Measurements from ENCODE around the gene MIPEP. TPM values are rescaled to one million over a fixed set of nuclear protein-coding genes. Genes with fewer than 3 reads are reported as not detected.

Gene MIPEP
- total RNA-seq, 1 donor from 2014 or later, result 13.0 TPM

GRCh38 chr13:23750383-23751121 is 138.6 kb downstream of the MIPEP start:
- H3K36me3 Mint-ChIP-seq (ENCODE audit: low read depth, unreplicated experiment), result peaks cover 8% of the 10 kb centered on the region
- Histone ChIP-seq H2AFZ (ENCODE audit: low read depth, low read length) (no peak overlapping the region), H3K27ac (ENCODE audit: low read depth, low read length) (peak overlapping the region; percentile 89), H3K27me3 (ENCODE audit: insufficient read depth, low read length) (no peaks in the 10 kb centered on the region), H3K4me2 (ENCODE audit: low read length) (peak overlapping the region; percentile 49), H3K36me3 (ENCODE audit: insufficient read depth, low read length) (no peaks in the 10 kb centered on the region), H3K79me2 (ENCODE audit: insufficient read depth, low read length) (no peaks in the 10 kb centered on the region), H3K9me3 (ENCODE audit: insufficient read depth, low read depth, low read length) (no peaks in the 10 kb centered on the region), H3K4me3 (ENCODE audit: insufficient read depth, low read depth, low read length) (no peak overlapping the region), H3K9ac (ENCODE audit: low read length) (peak overlapping the region; percentile 62), H4K20me1 (ENCODE audit: insufficient read depth, low read length) (no peaks in the 10 kb centered on the region), H3K4me1 (ENCODE audit: insufficient read depth, low read length) (peaks cover 41% of the 10 kb centered on the region)
- peaks cover 12% of the 10 kb centered on the region for H3K4me1 Mint-ChIP-seq (ENCODE audit: low read depth, unreplicated experiment)
- H3K4me3 Mint-ChIP-seq (ENCODE audit: unreplicated experiment), result no peak overlapping the region
- no peak overlapping the region for H3K27ac Mint-ChIP-seq (ENCODE audit: unreplicated experiment)
- peak; percentile 49 for DNase-seq (ENCODE audit: low read depth)
- H3K9me3 Mint-ChIP-seq (ENCODE audit: unreplicated experiment), result no peaks in the 10 kb centered on the region
- no peaks in the 10 kb centered on the region for H3K27me3 Mint-ChIP-seq (ENCODE audit: low read depth, unreplicated experiment)
- TF ChIP-seq, protein P1, sequence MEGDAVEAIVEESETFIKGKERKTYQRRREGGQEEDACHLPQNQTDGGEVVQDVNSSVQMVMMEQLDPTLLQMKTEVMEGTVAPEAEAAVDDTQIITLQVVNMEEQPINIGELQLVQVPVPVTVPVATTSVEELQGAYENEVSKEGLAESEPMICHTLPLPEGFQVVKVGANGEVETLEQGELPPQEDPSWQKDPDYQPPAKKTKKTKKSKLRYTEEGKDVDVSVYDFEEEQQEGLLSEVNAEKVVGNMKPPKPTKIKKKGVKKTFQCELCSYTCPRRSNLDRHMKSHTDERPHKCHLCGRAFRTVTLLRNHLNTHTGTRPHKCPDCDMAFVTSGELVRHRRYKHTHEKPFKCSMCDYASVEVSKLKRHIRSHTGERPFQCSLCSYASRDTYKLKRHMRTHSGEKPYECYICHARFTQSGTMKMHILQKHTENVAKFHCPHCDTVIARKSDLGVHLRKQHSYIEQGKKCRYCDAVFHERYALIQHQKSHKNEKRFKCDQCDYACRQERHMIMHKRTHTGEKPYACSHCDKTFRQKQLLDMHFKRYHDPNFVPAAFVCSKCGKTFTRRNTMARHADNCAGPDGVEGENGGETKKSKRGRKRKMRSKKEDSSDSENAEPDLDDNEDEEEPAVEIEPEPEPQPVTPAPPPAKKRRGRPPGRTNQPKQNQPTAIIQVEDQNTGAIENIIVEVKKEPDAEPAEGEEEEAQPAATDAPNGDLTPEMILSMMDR (IDR thresholded peaks at IDR 0.05; ENCODE audit: insufficient read depth, low read depth, low read length), result no peak
- FAIRE-seq, result no peak

GRCh38 chr13:23749288-23749873 is 139.8 kb downstream of the MIPEP start:
- H3K4me1 Mint-ChIP-seq (ENCODE audit: low read depth, unreplicated experiment), result peaks cover 17% of the 10 kb centered on the region

More at GRCh38 chr13:23749288-23749873, 139.8 kb downstream of the MIPEP start:
- peak overlapping the region; percentile 89 for H3K27ac ChIP-seq (ENCODE audit: low read depth, low read length)
- H3K4me1 ChIP-seq (ENCODE audit: insufficient read depth, low read length), result peaks cover 41% of the 10 kb centered on the region
- FAIRE-seq, result no peak
- H3K9ac ChIP-seq (ENCODE audit: low read length), result peak overlapping the region; percentile 62
- H4K20me1 ChIP-seq (ENCODE audit: insufficient read depth, low read length), result no peaks in the 10 kb centered on the region
- H3K4me2 ChIP-seq (ENCODE audit: low read length), result no peak overlapping the region
- no peak overlapping the region for H3K4me3 Mint-ChIP-seq (ENCODE audit: unreplicated experiment)
- no peaks in the 10 kb centered on the region for H3K79me2 ChIP-seq (ENCODE audit: insufficient read depth, low read length)
- no peaks in the 10 kb centered on the region for H3K27me3 Mint-ChIP-seq (ENCODE audit: low read depth, unreplicated experiment)
- H3K27ac Mint-ChIP-seq (ENCODE audit: unreplicated experiment), result no peak overlapping the region
- H3K4me3 ChIP-seq (ENCODE audit: insufficient read depth, low read depth, low read length), result no peak overlapping the region
- no peaks in the 10 kb centered on the region for H3K27me3 ChIP-seq (ENCODE audit: insufficient read depth, low read length)
- TF ChIP-seq EZH2 (IDR thresholded peaks at IDR 0.05; ENCODE audit: insufficient read depth, low read length), result no peak
- TF ChIP-seq, protein P1 (IDR thresholded peaks at IDR 0.05; ENCODE audit: insufficient read depth, low read depth, low read length), result no peak
- no peaks in the 10 kb centered on the region for H3K9me3 ChIP-seq (ENCODE audit: insufficient read depth, low read depth, low read length)
- H3K36me3 Mint-ChIP-seq (ENCODE audit: low read depth, unreplicated experiment), result peaks cover 8% of the 10 kb centered on the region
- H2AFZ ChIP-seq (ENCODE audit: low read depth, low read length), result no peak overlapping the region
- DNase-seq (ENCODE audit: low read depth), result no peak
- no peaks in the 10 kb centered on the region for H3K9me3 Mint-ChIP-seq (ENCODE audit: unreplicated experiment)
- H3K36me3 ChIP-seq (ENCODE audit: insufficient read depth, low read length), result no peaks in the 10 kb centered on the region
